ENCODE measurements around the gene SAMD11.

DNA sequence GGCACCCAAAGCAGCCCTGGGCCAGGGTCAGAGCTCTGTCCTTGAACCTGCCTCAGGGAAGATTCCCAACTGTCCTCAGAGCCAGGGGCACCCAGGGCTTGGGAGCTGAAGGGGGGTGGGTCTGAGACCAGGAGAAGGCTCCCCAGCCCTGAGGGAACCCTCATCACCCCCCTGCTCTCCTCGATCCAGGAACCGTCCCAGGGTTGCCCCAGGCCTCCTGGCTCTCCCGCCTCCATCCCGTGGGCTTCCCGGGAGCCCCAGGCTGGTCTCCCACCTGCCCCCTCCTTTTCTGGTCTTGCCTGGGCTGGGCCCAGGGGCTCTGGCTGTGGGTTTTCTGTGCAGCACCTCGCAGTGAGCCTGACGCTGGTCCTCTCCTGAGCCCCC is 6.7 kb upstream of the SAMD11 start:
- TF ChIP-seq EP300 (IDR thresholded peaks at IDR 0.05) = no peak
- TF ChIP-seq, protein P1, sequence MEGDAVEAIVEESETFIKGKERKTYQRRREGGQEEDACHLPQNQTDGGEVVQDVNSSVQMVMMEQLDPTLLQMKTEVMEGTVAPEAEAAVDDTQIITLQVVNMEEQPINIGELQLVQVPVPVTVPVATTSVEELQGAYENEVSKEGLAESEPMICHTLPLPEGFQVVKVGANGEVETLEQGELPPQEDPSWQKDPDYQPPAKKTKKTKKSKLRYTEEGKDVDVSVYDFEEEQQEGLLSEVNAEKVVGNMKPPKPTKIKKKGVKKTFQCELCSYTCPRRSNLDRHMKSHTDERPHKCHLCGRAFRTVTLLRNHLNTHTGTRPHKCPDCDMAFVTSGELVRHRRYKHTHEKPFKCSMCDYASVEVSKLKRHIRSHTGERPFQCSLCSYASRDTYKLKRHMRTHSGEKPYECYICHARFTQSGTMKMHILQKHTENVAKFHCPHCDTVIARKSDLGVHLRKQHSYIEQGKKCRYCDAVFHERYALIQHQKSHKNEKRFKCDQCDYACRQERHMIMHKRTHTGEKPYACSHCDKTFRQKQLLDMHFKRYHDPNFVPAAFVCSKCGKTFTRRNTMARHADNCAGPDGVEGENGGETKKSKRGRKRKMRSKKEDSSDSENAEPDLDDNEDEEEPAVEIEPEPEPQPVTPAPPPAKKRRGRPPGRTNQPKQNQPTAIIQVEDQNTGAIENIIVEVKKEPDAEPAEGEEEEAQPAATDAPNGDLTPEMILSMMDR (IDR thresholded peaks at IDR 0.05) = no peak
